AG10803 (cell line): ENCODE results near the gene RESP18.

Source experiments
- DNase-seq: peaks from one replicate; pipeline ENCODE4 v3.0.0; 2010; ENCODE audit warnings: low read depth
- H3K4me3 ChIP-seq: 2 replicates; pipeline ENCODE4 v1.5.1; 2011; ENCODE audit warnings: mild to moderate bottlenecking, low read length, control low read depth
- TF ChIP-seq, protein P1 (sequence below): conservative IDR thresholded peaks from 2 replicates; pipeline ENCODE4 v1.5.1; 2011; ENCODE audit warnings: mild to moderate bottlenecking, low read length, control low read depth, inconsistent platforms

RESP18 gene

DNA sequence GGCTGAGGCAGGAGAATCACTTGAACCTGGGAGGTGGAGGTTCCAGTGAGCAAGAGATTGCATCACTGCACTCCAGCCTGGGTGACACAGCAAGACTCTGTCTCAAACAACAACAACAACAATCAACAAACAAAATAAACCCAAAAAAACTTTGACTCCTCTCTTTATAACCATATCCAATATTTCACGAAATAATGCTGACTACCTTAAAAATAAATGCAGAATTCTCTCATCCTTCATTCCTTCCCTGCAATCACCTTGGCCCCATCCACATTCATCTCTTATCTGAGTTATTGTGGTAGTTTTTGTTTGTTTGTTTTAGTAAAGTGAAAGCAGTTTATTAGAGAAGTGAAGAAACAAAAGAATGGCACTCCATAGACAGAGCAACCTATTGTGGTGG lies 26.5 kb downstream of the RESP18 start:
- no peak for DNase-seq
- TF ChIP-seq, protein P1, sequence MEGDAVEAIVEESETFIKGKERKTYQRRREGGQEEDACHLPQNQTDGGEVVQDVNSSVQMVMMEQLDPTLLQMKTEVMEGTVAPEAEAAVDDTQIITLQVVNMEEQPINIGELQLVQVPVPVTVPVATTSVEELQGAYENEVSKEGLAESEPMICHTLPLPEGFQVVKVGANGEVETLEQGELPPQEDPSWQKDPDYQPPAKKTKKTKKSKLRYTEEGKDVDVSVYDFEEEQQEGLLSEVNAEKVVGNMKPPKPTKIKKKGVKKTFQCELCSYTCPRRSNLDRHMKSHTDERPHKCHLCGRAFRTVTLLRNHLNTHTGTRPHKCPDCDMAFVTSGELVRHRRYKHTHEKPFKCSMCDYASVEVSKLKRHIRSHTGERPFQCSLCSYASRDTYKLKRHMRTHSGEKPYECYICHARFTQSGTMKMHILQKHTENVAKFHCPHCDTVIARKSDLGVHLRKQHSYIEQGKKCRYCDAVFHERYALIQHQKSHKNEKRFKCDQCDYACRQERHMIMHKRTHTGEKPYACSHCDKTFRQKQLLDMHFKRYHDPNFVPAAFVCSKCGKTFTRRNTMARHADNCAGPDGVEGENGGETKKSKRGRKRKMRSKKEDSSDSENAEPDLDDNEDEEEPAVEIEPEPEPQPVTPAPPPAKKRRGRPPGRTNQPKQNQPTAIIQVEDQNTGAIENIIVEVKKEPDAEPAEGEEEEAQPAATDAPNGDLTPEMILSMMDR = no peak
- H3K4me3 ChIP-seq = no peak overlapping the region

GRCh38 chr2:219304223-219304622 lies 28.3 kb downstream of the RESP18 start:
- no peak for DNase-seq
- H3K4me3 ChIP-seq = no peak overlapping the region
- TF ChIP-seq, protein P1 = no peak

DNA sequence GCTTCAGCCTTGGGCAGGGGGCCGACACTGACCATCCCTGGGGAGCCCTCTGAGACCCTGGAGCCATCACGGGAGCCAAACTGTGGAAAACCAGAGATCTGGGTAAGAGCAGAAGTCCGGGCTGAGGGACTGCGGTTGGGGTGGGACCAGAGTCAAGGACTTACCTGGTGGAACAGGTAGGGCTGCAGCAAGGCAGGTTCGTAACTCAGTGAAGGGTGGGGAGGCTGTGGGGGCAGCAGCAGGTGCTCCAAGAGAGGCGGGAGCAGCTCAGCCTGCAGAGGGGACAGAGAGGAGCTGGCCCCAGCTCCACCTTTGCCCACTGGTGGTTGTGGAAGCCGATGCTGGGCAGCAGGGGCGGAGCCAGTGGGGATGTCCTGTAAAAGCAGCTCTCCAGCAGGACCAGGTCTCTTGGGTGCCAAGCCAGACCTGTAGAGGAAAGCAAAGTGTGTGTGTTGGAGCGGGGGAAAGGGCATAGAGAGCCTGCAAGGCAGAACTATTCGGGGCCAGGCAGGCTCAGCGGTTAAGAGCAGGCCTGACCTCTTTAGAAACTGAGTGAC lies 30.1 kb downstream of the RESP18 start:
- no peak for DNase-seq
- TF ChIP-seq, protein P1 = no peak
- H3K4me3 ChIP-seq = no peak overlapping the region

DNA sequence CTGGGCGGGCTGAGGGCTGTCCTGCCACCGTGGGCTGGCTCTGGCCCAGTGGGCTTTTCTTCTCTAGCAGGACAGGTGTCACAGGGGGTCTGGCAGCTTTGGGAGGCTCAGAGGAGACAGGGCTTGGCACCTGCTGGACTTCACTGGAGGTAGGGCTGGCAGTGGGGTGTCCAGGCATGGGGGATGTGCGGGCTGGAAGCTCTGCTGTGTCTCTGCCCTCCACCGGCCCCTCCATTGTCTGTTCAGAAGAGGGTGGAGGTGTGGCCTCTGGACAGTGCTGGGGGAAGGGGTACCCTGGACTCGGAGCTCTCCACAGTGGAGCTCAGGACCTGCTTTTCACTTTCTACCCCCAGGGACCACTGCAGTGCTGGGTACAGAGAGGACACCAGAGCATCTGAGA lies 32.5 kb downstream of the RESP18 start:
- no peak for DNase-seq
- TF ChIP-seq, protein P1 = no peak
- H3K4me3 ChIP-seq = no peak overlapping the region

DNA sequence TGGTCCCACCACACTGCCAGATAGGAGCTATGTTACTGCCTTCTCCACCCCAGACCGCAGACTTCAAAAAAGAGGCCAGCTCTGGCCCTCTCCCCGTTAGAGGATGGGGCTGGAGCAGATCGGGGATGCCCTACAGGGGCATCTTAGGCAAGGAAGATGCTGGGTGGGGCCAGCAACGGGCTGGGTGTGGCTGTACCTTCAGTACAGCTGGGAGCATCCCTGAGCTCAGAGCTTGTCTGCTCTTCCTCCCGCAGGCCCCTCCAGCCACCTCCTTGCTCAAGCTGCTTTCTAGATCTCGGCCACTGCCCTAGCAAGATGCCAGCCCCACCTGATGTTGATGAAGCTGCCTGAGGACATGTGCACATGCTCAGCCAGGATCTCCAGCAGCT lies 33.2 kb downstream of the RESP18 start:
- TF ChIP-seq, protein P1 = no peak
- no peak overlapping the region for H3K4me3 ChIP-seq
- DNase-seq = no peak

- no peak overlapping the region for H3K4me3 ChIP-seq
- peak; percentile 70 for DNase-seq
- TF ChIP-seq, protein P1 = peak; percentile 96
Measured at GRCh38 chr2:219298759-219299371, 33.7 kb downstream of the RESP18 start.

GRCh38 chr2:219297766-219298456 lies 34.6 kb downstream of the RESP18 start:
- TF ChIP-seq, protein P1 = peak; percentile 36
- DNase-seq = no peak
- H3K4me3 ChIP-seq = no peak overlapping the region
